MM.1S (cell line): ENCODE data around the gene IL2.

Experiments
- DNase-seq: peaks from one replicate; pipeline ENCODE4 v3.0.0-alpha.2; 2015
- H2AFZ ChIP-seq: fragments of 300-600 bp; sonication (generic); 2 replicates; pipeline ENCODE4 v1.6.0; 2016; ENCODE audit warnings: antibody characterized with exemption, low read length
- H3F3A ChIP-seq: fragments of 300-600 bp; sonication (generic); 2 replicates; pipeline ENCODE4 v1.6.1; 2016; ENCODE audit warnings: mild to moderate bottlenecking, antibody characterized with exemption, low read length, moderate library complexity, mixed read lengths; ENCODE audit not compliant: insufficient read depth
- H3K27ac ChIP-seq: fragments of 300-600 bp; sonication (generic); 2 replicates; pipeline ENCODE4 v1.5.1; 2016; ENCODE audit warnings: mild to moderate bottlenecking, low read length
- H3K27me3 ChIP-seq: fragments of 300-600 bp; sonication (generic); replicated peaks from 2 replicates; pipeline ENCODE4 v1.6.0; 2016; ENCODE audit warnings: low read length; ENCODE audit not compliant: insufficient read depth
- H3K36me3 ChIP-seq: fragments of 300-600 bp; sonication (generic); replicated peaks from 2 replicates; pipeline ENCODE4 v1.6.1; 2016; ENCODE audit warnings: mild to moderate bottlenecking, low read length, mixed read lengths; ENCODE audit not compliant: insufficient read depth
- H3K4me1 ChIP-seq: fragments of 300-600 bp; sonication (generic); 2 replicates; pipeline ENCODE4 v1.6.1; 2016; ENCODE audit warnings: low read length, mixed read lengths
- H3K4me2 ChIP-seq: fragments of 300-600 bp; sonication (generic); 2 replicates; pipeline ENCODE4 v1.6.0; 2016; ENCODE audit warnings: low read depth, low read length
- H3K4me3 ChIP-seq: fragments of 300-600 bp; sonication (generic); 2 replicates; pipeline ENCODE4 v1.5.1; 2016; ENCODE audit warnings: low read length, mixed read lengths
- H3K79me2 ChIP-seq: fragments of 300-600 bp; sonication (generic); 2 replicates; pipeline ENCODE4 v1.6.1; 2016; ENCODE audit warnings: mixed run types, low read length, mixed read lengths
- H3K9ac ChIP-seq: fragments of 300-600 bp; sonication (generic); 2 replicates; pipeline ENCODE4 v1.6.1; 2016; ENCODE audit warnings: low read length, mixed read lengths
- H3K9me2 ChIP-seq: fragments of 300-600 bp; sonication (generic); replicated peaks from 2 replicates; pipeline ENCODE4 v1.6.1; 2016; ENCODE audit warnings: mild to moderate bottlenecking, low read length, mixed read lengths; ENCODE audit not compliant: insufficient read depth
- H3K9me3 ChIP-seq: fragments of 300-600 bp; sonication (generic); replicated peaks from 2 replicates; pipeline ENCODE4 v1.6.1; 2016; ENCODE audit warnings: mild to moderate bottlenecking, low read length, mixed read lengths; ENCODE audit not compliant: insufficient read depth
- H4K20me1 ChIP-seq: fragments of 300-600 bp; sonication (generic); 2 replicates; pipeline ENCODE4 v1.6.1; 2016; ENCODE audit warnings: mild to moderate bottlenecking, low read length, moderate library complexity, mixed read lengths; ENCODE audit not compliant: insufficient read depth
- EZH2 ChIP-seq: fragments of 300-600 bp; sonication (generic); optimal IDR thresholded peaks from 2 replicates; pipeline ENCODE3; 2017; ENCODE audit warnings: low read depth, mild to moderate bottlenecking, antibody characterized with exemption, low read length, mixed read lengths
- EZH2phosphoT487 ChIP-seq: fragments of 300-600 bp; sonication (generic); IDR thresholded peaks from 2 replicates; pipeline ENCODE4 v1.6.1; 2018; ENCODE audit warnings: antibody characterized with exemption, low read length
- TF ChIP-seq, protein P1 (sequence below): fragments of 300-600 bp; sonication (generic); IDR thresholded peaks from 2 replicates; pipeline ENCODE4 v1.5.1; 2016; ENCODE audit warnings: antibody characterized with exemption, low read length, mixed read lengths

Gene IL2

DNA sequence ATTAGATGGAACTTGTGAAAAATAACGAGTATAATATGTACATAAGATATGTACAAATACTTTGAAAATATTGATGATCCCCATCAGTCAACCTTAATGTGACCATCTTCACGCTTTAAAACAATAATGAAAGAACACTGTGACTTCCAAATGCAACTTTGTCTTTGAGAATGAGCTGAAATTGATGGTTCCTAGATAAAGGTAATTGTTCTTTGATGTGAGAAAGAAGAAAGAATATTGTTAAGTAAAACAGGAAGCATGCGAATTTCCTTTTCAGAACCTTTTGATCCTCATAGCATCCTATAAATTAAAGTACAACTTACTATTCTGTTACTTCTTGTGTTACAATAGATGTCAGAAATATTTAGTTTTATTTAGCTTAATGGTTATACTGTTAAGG, 22.2 kb downstream of the IL2 start:
- no peak overlapping the region for H2AFZ ChIP-seq
- no peaks in the 10 kb centered on the region for H3K9me2 ChIP-seq

DNA sequence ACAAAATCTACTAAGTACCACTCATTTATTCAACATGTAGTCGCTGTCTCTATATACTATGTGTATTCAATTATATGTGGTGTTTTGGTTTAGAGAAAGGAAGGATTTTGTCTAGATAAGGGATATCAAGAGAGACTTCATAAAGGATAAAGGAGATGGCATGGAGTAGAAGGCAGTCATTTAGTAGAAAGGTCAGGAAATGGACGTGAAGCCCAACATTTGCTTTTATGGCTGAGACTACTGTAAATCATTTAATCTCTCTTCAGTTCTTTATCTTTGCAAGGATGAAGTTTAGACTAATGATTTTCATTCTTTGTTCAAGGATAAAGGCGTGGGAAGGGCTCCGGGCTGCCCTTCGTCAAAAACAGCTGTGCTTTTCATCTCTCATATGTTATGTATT, 25.2 kb downstream of the IL2 start:
- Histone ChIP-seq H3K36me3 (no peaks in the 10 kb centered on the region), H3F3A (no peaks in the 10 kb centered on the region), H3K4me2 (no peak overlapping the region), H3K9me2 (no peaks in the 10 kb centered on the region), H3K27me3 (no peaks in the 10 kb centered on the region), H3K4me1 (no peaks in the 10 kb centered on the region), H3K9ac (no peak overlapping the region), H3K4me3 (no peak overlapping the region), H4K20me1 (no peaks in the 10 kb centered on the region), H3K27ac (no peak overlapping the region), H3K9me3 (no peaks in the 10 kb centered on the region), H3K79me2 (no peaks in the 10 kb centered on the region), H2AFZ (no peak overlapping the region)
- DNase-seq, result no peak
- TF ChIP-seq EZH2, result no peak

More for the DNA sequence above, 22.2 kb downstream of the IL2 start:
- no peak for DNase-seq
- H3K4me2 ChIP-seq, result no peak overlapping the region
- no peaks in the 10 kb centered on the region for H3K36me3 ChIP-seq
- no peaks in the 10 kb centered on the region for H3K27me3 ChIP-seq
- no peak for TF ChIP-seq EZH2phosphoT487
- no peak overlapping the region for H3K4me3 ChIP-seq
- H3K9ac ChIP-seq, result no peak overlapping the region
- no peaks in the 10 kb centered on the region for H3F3A ChIP-seq
- H3K9me3 ChIP-seq, result no peaks in the 10 kb centered on the region
- H3K27ac ChIP-seq, result no peak overlapping the region
- no peaks in the 10 kb centered on the region for H3K79me2 ChIP-seq
- H3K4me1 ChIP-seq, result no peaks in the 10 kb centered on the region
- no peaks in the 10 kb centered on the region for H4K20me1 ChIP-seq

DNA sequence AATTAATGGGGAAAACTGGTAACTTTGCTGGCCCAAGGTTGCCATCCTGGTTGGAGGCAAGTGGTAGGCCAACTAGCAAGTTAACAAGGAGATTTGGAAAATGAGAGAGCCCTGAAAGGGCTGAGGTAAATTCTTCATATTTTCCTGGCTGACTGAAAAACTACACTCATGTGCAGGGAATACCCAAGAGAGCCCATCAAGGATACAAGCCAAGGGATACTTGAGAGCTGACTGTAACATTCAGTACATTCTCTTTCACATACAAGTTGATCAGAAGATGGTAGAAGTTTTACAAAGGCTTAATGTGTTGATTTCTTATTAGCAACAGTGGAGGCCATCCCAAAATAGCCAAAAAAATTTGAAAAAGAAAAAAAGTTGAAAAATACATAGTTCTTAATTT, 33.3 kb downstream of the IL2 start:
- Histone ChIP-seq H3K9me2 (no peaks in the 10 kb centered on the region), H3F3A (no peaks in the 10 kb centered on the region), H2AFZ (no peak overlapping the region), H3K79me2 (no peaks in the 10 kb centered on the region), H3K36me3 (no peaks in the 10 kb centered on the region; the same call in 1 of the 2 replicates), H3K27me3 (no peaks in the 10 kb centered on the region), H3K4me1 (no peaks in the 10 kb centered on the region), H4K20me1 (no peaks in the 10 kb centered on the region), H3K4me3 (no peak overlapping the region), H3K27ac (no peak overlapping the region), H3K9me3 (no peaks in the 10 kb centered on the region), H3K9ac (no peak overlapping the region), H3K4me2 (no peak overlapping the region)
- no peak for DNase-seq
- no peak for TF ChIP-seq EZH2phosphoT487
- TF ChIP-seq, protein P1, sequence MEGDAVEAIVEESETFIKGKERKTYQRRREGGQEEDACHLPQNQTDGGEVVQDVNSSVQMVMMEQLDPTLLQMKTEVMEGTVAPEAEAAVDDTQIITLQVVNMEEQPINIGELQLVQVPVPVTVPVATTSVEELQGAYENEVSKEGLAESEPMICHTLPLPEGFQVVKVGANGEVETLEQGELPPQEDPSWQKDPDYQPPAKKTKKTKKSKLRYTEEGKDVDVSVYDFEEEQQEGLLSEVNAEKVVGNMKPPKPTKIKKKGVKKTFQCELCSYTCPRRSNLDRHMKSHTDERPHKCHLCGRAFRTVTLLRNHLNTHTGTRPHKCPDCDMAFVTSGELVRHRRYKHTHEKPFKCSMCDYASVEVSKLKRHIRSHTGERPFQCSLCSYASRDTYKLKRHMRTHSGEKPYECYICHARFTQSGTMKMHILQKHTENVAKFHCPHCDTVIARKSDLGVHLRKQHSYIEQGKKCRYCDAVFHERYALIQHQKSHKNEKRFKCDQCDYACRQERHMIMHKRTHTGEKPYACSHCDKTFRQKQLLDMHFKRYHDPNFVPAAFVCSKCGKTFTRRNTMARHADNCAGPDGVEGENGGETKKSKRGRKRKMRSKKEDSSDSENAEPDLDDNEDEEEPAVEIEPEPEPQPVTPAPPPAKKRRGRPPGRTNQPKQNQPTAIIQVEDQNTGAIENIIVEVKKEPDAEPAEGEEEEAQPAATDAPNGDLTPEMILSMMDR, result no peak
- no peak for TF ChIP-seq EZH2

DNA sequence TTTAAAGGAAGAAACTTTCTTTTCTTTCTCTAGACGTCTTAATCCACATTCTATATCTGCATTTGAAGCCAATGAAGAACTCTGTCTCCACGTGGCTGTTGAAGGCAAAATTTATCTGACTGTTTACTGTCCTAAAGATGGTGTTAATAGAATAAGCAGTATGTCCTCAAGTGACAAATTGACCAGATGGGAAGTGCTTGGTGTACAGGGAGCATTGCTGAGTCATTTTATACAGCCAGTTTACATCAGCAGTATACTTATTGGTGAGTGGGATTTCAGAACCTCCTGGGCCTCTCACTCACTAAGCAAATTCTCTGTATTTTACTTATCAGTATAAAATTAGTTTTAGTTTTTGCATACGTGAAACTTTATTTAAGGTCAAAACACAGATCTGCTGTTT, 44.0 kb downstream of the IL2 start:
- no peaks in the 10 kb centered on the region for H3K4me1 ChIP-seq
- H3K4me3 ChIP-seq, result no peak overlapping the region
- no peaks in the 10 kb centered on the region for H3K9me3 ChIP-seq
- H4K20me1 ChIP-seq, result no peaks in the 10 kb centered on the region
- H3K4me2 ChIP-seq, result no peak overlapping the region
- H3K9me2 ChIP-seq, result no peaks in the 10 kb centered on the region
- no peak overlapping the region for H2AFZ ChIP-seq
- no peaks in the 10 kb centered on the region for H3K36me3 ChIP-seq
- no peaks in the 10 kb centered on the region for H3K27me3 ChIP-seq
- no peaks in the 10 kb centered on the region for H3K79me2 ChIP-seq
- no peaks in the 10 kb centered on the region for H3F3A ChIP-seq
- DNase-seq, result no peak
- H3K9ac ChIP-seq, result no peak overlapping the region
- TF ChIP-seq EZH2phosphoT487, result no peak
- no peak overlapping the region for H3K27ac ChIP-seq

DNA sequence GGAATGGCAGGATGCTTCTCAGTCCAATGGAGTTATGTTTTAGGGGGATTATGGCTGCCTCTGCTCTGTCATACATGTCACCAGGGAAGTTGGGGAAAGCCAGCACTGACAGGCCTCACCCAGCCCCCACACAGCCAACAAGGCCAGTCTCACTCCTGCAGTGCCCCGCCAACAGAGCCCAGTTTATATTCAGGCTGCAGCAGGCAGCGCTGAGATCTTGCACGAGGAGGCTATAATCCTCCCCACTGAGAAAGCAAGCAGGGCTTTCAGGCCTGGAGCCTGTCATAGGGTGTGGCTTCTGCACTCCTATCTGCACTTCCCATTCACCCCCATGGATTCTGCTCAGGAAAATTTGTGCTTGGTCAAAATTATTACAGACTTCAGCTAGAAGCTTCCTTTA, 52.7 kb downstream of the IL2 start:
- no peak overlapping the region for H3K4me2 ChIP-seq
- no peaks in the 10 kb centered on the region for H3K27me3 ChIP-seq

More for the DNA sequence above, 52.7 kb downstream of the IL2 start:
- no peak overlapping the region for H2AFZ ChIP-seq
- no peaks in the 10 kb centered on the region for H3F3A ChIP-seq
- no peaks in the 10 kb centered on the region for H3K9me2 ChIP-seq
- no peaks in the 10 kb centered on the region for H3K79me2 ChIP-seq
- no peak for TF ChIP-seq EZH2phosphoT487
- no peak for TF ChIP-seq EZH2
- TF ChIP-seq, protein P1, result no peak
- H3K36me3 ChIP-seq, result no peaks in the 10 kb centered on the region
- H3K27ac ChIP-seq, result no peak overlapping the region
- no peak overlapping the region for H3K4me3 ChIP-seq
- no peaks in the 10 kb centered on the region for H3K4me1 ChIP-seq
- DNase-seq, result no peak
- H4K20me1 ChIP-seq, result no peaks in the 10 kb centered on the region
- H3K9me3 ChIP-seq, result no peaks in the 10 kb centered on the region
- H3K9ac ChIP-seq, result no peak overlapping the region
